GM23338 (cell line): ENCODE measurements around the gene MRPS5.

Experiments used
- JUNB ChIP-seq: IDR thresholded peaks from one replicate; pipeline ENCODE4 v1.6.1; 2016; ENCODE audit warnings: antibody characterized with exemption; ENCODE audit not compliant: unreplicated experiment
- TF ChIP-seq, protein P1 (sequence below), 2 experiments: fragments of 200-600 bp in 1 of 2; sonication (generic) in 1 of 2; conservative IDR thresholded peaks; 2 replicates each; pipeline versions ENCODE4 v1.5.1 to v1.6.1; 2016 to 2017; ENCODE audit warnings: antibody characterized with exemption in 2 of 2, low read depth in 2 of 2, mild to moderate bottlenecking in 2 of 2, moderate library complexity in 1 of 2

DNA sequence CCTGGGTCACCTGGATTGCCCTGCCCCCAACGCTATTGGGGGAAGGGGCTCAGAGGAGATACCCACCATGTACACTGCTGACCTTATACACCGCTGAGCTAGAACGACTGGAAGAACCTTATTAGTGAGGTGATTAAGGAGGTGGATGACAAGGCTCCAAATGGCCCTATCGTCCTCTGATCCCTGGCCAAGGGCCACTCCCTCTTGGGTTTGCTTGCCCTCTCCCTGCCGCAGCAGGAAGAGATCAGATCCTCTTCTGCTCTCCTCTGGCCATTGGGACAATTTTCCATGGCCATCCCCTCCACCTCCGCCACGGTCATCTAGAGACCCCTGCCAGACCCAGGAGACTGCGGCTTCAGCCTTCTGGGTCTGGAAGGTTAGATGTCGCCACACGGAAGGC, 36.8 kb upstream of the MRPS5 start:
- TF ChIP-seq, protein P1, sequence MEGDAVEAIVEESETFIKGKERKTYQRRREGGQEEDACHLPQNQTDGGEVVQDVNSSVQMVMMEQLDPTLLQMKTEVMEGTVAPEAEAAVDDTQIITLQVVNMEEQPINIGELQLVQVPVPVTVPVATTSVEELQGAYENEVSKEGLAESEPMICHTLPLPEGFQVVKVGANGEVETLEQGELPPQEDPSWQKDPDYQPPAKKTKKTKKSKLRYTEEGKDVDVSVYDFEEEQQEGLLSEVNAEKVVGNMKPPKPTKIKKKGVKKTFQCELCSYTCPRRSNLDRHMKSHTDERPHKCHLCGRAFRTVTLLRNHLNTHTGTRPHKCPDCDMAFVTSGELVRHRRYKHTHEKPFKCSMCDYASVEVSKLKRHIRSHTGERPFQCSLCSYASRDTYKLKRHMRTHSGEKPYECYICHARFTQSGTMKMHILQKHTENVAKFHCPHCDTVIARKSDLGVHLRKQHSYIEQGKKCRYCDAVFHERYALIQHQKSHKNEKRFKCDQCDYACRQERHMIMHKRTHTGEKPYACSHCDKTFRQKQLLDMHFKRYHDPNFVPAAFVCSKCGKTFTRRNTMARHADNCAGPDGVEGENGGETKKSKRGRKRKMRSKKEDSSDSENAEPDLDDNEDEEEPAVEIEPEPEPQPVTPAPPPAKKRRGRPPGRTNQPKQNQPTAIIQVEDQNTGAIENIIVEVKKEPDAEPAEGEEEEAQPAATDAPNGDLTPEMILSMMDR (conservative IDR thresholded peaks at IDR 0.05; ENCODE audit: low read depth in 2 of 2) = no peak
- no peak for TF ChIP-seq JUNB
